HL-60/S4 treated with retinoic acid at 250 ng/mL for 4 days and 3 days (cell line): ENCODE data around the gene TBCD.

Experiments used
- in situ Hi-C: fragments of 300-500 bp; cut with MboI; formaldehyde crosslinking; loops from 2 replicates; pipeline ENCODE4 v1.7.0; 2022; ENCODE audit warnings: low sequenced_read_pairs

Gene TBCD

DNA sequence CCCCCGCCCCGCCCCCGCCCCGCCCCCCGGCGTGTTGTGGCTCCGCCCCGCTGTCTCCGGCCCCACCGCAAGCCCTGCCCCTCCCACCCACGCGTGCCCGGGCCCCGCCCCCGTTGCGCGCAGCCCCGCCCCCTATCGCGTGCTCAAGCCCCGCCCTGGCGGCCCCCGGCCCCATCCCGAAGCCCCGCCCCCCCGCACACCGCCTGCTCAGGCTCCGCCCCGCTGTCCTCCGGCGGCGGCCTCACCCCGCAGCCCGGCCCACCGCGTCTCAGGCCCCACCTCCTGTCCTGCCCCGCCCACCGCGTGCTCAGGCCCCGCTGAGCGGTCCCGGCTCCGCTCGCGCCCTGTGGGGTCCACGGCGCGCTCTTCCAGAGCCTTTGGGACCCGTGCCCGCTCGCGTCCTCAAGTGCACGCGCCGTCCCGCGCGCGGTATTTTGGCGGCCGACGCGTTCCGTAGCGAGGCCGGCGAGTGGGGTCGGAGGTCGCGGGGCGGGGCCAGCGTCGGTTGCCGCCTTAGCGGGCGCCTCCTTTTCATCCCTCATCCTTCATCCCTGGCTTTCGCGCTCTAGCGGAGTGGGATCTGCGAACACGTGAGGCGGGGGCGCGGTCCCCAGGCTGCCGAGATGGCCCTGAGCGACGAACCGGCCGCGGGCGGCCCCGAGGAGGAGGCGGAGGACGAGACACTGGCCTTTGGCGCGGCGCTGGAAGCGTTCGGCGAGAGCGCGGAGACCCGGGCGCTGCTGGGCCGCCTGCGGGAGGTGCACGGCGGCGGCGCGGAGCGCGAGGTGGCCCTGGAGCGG lies at the start of gene TBCD:
TSS of gene TBCD (plus strand) at position 495 of the 800 bp plus-strand sequence. CDS start at position 624, 129 bp downstream.
- in situ Hi-C loops: no loop called here

DNA sequence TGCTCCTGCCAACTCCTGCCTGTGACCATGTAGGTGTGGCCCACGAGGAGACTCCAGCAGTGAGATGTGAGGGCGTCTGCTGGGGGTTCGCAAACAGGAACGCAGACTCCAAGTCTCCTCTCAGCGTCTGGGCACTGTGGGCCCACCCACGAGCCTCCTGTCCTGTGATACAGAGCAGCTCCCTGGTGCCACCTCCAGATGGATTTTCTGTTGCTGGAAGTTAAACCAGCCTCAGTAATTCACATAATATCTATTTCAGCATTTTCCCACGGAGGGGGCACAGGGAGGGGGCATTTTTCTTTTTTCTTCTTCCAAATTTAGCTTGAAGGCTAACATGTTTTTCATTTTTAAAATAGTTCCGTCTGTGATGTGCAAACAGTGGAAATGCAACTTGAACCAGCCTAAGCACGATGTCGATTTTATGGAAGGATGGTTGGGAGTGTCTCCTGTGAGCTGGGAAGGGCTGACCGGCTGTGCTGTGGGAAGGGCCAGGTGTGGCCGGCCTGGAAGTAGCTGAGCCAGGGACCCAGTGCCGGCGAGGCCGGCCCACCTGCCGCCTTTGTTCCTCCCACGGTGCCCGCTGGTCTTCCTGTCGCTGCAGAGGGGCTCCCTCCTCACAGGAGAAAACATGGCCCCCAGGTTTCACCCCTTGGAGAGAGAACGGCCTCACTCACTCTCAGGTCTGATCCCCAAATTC lies 49.5 kb upstream of the TBCD start:
- in situ Hi-C loops: no loop called here

- in situ Hi-C loops: no loop called here
These were observed 48.7 kb upstream of the TBCD start for GRCh38 chr17:82703036-82703745.

DNA sequence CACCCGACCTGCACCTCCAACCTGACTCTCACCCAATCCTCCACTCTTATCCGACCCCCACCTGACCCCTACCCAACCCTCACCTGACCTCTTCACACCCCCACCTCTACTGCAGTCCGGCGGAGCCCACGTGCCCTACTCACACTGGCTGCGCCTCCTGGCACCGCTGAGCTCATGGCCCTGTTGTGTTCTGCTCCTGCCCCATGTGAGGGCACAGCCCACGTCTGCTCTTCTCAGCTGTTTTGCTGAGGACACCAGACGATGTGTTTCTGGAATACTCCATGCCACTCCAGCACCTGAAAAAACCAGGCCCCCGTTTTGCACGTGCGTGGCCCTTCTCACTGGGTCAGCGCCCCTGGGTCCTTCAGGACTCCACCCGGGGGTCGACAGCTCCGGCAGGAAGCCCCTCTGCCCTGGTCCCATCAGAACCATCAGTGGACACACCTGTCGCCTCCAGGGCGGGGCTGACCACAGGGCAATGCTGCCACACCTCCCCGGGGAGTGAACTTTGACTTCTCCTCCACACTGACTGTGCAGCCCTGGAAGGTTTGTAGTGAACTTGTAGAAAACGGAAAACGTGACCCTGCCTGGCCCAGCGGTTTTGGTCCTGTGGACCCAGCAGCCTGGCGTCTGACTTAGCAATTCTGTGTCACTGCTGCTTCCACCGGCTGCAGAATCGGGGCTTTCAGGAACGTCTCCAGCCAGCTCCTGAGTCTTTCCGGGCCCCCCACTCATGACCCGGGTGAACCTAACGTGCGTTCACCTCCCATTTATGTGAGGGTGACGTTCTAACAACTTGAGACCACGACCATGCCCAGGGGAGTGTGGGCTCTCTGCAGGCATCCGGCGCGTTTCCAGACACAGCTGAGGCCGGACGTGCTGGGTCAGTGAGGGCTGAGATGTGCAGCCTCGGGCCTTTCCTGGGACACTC lies 47.7 kb upstream of the TBCD start:
- in situ Hi-C loops: no loop called here

DNA sequence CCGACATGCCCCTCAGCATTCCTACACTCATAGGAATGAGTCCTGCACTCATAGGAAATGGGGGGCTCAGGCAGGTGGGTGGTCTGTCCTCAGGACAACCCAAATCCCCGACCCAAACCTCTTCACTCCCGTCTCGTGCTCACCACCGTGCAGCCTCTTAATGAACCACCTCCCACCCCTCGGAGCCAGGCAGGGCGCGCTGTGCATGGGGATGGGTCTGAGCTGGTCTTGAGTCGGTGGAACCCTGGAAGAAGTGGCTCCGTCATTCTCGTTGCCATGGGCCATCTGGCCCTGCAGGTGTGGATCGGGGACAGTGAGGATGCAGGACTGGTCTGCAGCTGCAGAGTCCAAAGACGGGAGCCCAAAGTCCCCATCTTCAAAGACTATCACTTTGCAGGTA lies 47.0 kb upstream of the TBCD start:
- in situ Hi-C loops: no loop called here

DNA sequence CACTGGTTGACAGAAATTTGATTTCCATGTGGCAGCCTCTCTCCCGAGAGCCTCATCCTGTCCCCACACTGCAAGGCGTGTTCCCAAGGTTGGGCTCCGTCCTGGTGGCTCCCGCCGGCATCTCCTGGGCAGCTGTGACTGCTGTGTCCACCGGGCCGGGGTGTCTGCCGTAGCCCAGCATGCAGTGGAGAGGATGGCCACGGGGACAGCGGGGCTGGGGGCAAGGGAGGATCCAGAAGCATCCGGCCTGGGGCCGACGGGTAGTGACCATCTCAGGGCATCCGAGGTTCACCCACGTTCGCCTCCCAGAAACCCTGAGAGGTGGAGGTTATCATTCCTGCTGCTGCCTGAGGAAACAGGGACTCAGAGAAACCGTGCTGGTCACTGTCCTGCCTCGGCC lies 46.1 kb upstream of the TBCD start:
- in situ Hi-C loops: no loop called here

DNA sequence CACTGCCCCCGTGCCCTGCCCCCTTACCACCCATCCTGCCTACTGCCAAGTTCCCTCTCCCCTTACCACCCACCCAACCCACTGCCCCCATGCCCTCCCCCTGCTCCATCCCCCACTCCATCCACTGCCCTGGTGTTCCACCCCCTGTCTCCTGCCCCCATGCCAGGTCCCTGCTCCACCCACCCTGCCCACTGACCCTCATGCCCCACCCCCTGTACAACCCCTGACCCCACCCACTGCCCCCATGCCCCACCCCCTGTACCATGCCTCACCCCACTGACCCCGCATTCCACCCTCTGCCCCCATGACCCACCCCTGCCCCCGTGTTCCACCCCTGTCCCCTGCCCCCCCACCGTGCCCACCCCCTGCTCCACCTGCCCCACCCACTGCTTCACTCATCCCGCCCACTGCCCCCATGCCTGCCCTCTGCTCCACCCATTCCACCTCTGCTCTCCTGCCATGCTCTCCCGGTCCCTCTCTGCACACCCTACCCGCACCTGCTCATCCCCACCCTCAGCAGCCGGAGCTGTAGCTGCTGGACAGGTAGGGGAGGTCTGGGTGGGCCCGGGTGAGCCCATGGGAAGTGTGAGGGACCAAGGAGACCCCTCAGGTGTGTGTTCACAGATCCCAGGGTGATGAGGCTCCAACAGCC lies 42.7 kb upstream of the TBCD start:
- in situ Hi-C loops: no loop called here

DNA sequence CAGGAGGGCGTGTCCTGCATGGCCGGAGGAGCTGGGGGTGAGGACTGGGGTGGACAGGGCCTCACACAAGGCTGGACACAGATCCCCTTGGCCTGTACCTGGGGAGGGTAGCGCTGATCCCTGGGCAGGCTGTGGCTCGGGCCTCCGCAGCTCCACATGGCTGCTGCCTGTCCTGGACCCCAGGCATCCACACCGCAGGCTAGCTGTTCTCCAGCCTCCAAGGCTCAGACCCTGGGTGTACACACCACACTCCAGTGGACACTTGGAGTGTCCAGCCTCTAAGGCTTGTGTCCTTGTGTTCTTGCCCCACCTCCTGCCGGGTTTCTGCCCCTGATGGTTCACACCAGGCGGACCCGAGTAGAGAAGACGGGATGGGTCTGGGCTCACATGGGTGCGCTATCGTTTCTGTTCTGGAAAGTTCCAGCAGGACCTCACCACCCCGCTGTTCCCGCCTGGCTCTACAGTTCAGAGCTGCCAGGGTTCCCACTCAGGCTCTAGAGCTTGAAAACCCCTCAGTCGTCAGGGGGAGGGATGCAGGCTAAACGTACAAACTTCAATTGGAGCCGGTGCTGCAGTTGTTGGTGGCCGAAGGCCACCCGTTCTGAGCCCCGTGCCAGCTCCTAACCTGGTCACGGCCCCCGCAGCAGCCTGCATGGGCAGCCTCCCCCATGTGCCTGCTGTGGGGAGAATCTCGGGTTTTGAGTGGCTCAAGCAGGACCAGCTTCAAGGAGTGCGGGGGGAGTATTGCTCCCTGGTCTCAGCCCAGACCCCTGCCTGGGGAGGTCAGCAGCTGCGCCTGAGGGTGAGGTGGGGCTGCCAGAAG lies 42.0 kb upstream of the TBCD start:
- in situ Hi-C loops: no loop called here

GRCh38 chr17:82710499-82711232 lies 41.2 kb upstream of the TBCD start:
- in situ Hi-C loops: no loop called here

- in situ Hi-C loops: no loop called here
These were observed 38.7 kb upstream of the TBCD start for GRCh38 chr17:82713071-82713723.

GRCh38 chr17:82716203-82717010 lies 35.5 kb upstream of the TBCD start, which contains the start of gene FN3KRP:
FN3KRP (plus strand) TSS chr17:82716706; CDS start chr17:82716756, 50 bp downstream.
- in situ Hi-C loops: no loop called here

DNA sequence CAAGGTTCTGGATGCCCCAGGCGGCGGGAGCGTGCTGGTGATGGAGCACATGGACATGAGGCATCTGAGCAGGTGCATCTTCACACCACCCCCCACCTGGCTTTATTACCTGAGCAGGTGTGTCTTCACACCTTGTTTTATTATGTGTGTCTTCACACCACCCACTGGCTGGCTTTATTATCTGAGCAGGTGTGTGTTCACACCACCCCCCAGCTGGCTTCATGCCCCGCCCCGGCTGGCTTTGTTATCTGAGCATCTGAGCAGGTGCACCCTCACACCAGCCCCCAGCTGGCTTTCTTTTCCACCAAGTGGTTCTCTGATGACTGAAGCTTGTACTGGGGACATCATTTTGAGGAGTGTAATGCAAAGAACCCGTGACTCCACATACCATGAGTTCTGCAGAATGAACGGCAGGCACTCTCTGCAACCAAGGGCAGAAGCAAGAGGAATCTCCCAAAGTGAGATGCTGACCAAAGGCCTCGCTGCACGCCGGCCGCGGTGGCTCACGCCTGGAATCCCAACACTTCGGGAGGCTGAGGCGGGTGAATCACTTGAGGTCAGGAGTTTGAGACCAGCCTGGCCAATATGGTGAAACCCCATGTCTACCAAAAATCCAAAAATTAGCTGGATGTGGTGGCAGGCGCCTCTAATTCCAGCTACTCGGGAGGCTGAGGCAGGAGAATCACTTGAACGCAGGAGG lies 32.7 kb upstream of the TBCD start:
- in situ Hi-C loops: no loop called here

- in situ Hi-C loops: no loop called here
These were observed 31.7 kb upstream of the TBCD start for GRCh38 chr17:82720204-82720603.

- in situ Hi-C loops: no loop called here
These were observed 29.4 kb upstream of the TBCD start for GRCh38 chr17:82722341-82723013.

- in situ Hi-C loops: no loop called here
These were observed 28.6 kb upstream of the TBCD start for GRCh38 chr17:82723169-82723807.

DNA sequence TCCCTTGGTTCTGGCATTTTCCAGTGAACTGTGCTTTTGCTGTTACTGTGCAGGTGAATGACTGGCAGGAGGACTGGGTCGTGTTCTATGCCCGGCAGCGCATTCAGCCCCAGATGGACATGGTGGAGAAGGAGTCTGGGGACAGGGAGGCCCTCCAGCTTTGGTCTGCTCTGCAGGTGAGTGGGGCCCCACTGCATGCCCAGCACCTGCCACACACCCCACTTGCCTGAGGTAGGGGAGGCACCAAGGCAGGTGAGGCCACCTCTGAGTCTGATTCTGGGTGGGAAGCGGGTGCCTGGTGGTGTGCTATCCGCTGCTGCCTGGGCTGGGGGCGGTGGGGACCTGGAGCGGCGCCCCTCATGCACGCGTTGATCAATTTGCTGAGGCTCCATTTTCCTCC lies 25.4 kb upstream of the TBCD start:
- in situ Hi-C loops: no loop called here
